Measurements from ENCODE around the gene CD7. TPM values are rescaled to one million over a fixed set of nuclear protein-coding genes. Genes with fewer than 3 reads are reported as not detected.

The CD7 gene
- total RNA-seq, 1 donor from 2014 or later = 7.1 TPM

- DNase-seq = no peak
- intact Hi-C loops (cut with DNase I) = no loop called here
- no peak overlapping the region for H3K27ac ChIP-seq
- H3K36me3 ChIP-seq = peaks cover 7% of the 10 kb centered on the region
- no peak for ATAC-seq
- peaks cover 8% of the 10 kb centered on the region for H3K4me1 ChIP-seq
- TF ChIP-seq CTCF (IDR thresholded peaks at IDR 0.05) = no peak
- no peak overlapping the region for H3K4me3 ChIP-seq
- no peaks in the 10 kb centered on the region for H3K27me3 ChIP-seq (ENCODE audit: low read depth)
- H3K9me3 ChIP-seq = no peaks in the 10 kb centered on the region
Measured at GRCh38 chr17:82324566-82325285, 7.3 kb upstream of the CD7 start.

- H3K27ac ChIP-seq = no peak overlapping the region
- peaks cover 7% of the 10 kb centered on the region for H3K36me3 ChIP-seq
- TF ChIP-seq CTCF (IDR thresholded peaks at IDR 0.05) = no peak
- ATAC-seq = no peak
- no peaks in the 10 kb centered on the region for H3K27me3 ChIP-seq (ENCODE audit: low read depth)
- H3K4me3 ChIP-seq = no peak overlapping the region
- DNase-seq = no peak
- intact Hi-C loops (cut with DNase I) = no loop called here
- H3K9me3 ChIP-seq = no peaks in the 10 kb centered on the region
- peaks cover 8% of the 10 kb centered on the region for H3K4me1 ChIP-seq
Measured at GRCh38 chr17:82323514-82324234, 6.3 kb upstream of the CD7 start.

- Histone ChIP-seq H3K4me1 (peaks cover 8% of the 10 kb centered on the region), H3K36me3 (peaks cover 7% of the 10 kb centered on the region), H3K9me3 (no peaks in the 10 kb centered on the region), H3K27ac (no peak overlapping the region), H3K4me3 (no peak overlapping the region), H3K27me3 (ENCODE audit: low read depth) (no peaks in the 10 kb centered on the region)
- no peak for TF ChIP-seq CTCF (IDR thresholded peaks at IDR 0.05)
- ATAC-seq (peak in 1 of 2 donors; percentile 3), DNase-seq (no peak)
- intact Hi-C loops (cut with DNase I) = no loop called here
Measured at GRCh38 chr17:82322526-82323453, 5.4 kb upstream of the CD7 start.

GRCh38 chr17:82321947-82322466, 4.6 kb upstream of the CD7 start:
- H3K27me3 ChIP-seq (ENCODE audit: low read depth) = no peaks in the 10 kb centered on the region
- H3K27ac ChIP-seq = no peak overlapping the region
- H3K4me1 ChIP-seq = peaks cover 8% of the 10 kb centered on the region
- H3K36me3 ChIP-seq = peaks cover 7% of the 10 kb centered on the region
- no peaks in the 10 kb centered on the region for H3K9me3 ChIP-seq
- DNase-seq = no peak
- ATAC-seq = peak in 1 of 2 donors; percentile 1
- intact Hi-C loops (cut with DNase I) = no loop called here
- H3K4me3 ChIP-seq = no peak overlapping the region
- TF ChIP-seq CTCF (IDR thresholded peaks at IDR 0.05) = no peak
